GM12878 (cell line): ENCODE data around the gene SLC47A2. TPM values are rescaled to one million over a fixed set of nuclear protein-coding genes. Genes with fewer than 3 reads are reported as not detected.

Experiments
- ATAC-seq: fragments of 200-7000 bp; cut with Tn5 transposase; 3 replicates; pipeline ENCODE4 v1.9.1; 2020; ENCODE audit warnings: mild to moderate bottlenecking, moderate library complexity
- BruUV-seq: library from RNA; stranded (reverse); fragments of 400-500 nt; replicated peaks from 2 replicates; lab custom pipeline; 2021; lab: Mats Ljungman, UMichigan
- CTCF ChIA-PET: fragments of 300-600 bp; sonication (Branson Sonifier 250); formaldehyde crosslinking; extraction: SDS; loops from one replicate; lab custom pipeline; 2021; ENCODE audit warnings: inconsistent platforms; lab: Yijun Ruan, JAX
- POLR2A ChIA-PET: fragments of 350-600 bp; formaldehyde crosslinking; extraction: SDS; loops from one replicate; lab custom pipeline; 2021; ENCODE audit warnings: inconsistent platforms; lab: Charles Lee
- RAD21 ChIA-PET: fragments of 300-600 bp; sonication (Branson Sonifier 250); formaldehyde crosslinking; loops from one replicate; lab custom pipeline; 2023; ENCODE audit warnings: antibody characterized with exemption; ENCODE audit not compliant: unreplicated experiment; lab: Charles Lee
- SMC1A ChIA-PET: fragments of 300-600 bp; sonication (Branson Sonifier 250); formaldehyde crosslinking; loops from one replicate; lab custom pipeline; 2023; ENCODE audit not compliant: unreplicated experiment, uncharacterized antibody; lab: Charles Lee
- DNase-seq: peaks from one replicate; pipeline ENCODE4 v3.0.0-alpha.2; 2011; ENCODE audit warnings: low read depth, low spot score
- FAIRE-seq: peaks from 3 replicates; lab custom pipeline; 2011; peaks lifted over from hg19 to GRCh38; lab: Jason Lieb, UNC
- H2AFZ ChIP-seq: 2 replicates; pipeline ENCODE4 v1.6.0; 2011; ENCODE audit warnings: low read depth, low read length, control low read depth; ENCODE audit not compliant: control insufficient read depth
- H3K27ac ChIP-seq: 2 replicates; pipeline ENCODE4 v1.5.1; 2011; ENCODE audit warnings: control low read depth; ENCODE audit not compliant: control insufficient read depth, insufficient read depth
- H3K27me3 ChIP-seq, 2 experiments: replicated peaks in 1 of 2; 2 replicates each; pipeline versions ENCODE4 v1.6.0 to v1.6.1; 2011; ENCODE audit warnings: low read length in 1 of 2; ENCODE audit not compliant: control insufficient read depth in 2 of 2, insufficient read depth in 2 of 2
- H3K36me3 ChIP-seq, 2 experiments: 2 replicates each; pipeline ENCODE4 v1.5.1; 2011; ENCODE audit warnings: low read length in 1 of 2; ENCODE audit not compliant: control insufficient read depth in 2 of 2, insufficient read depth in 2 of 2
- H3K4me1 ChIP-seq: 2 replicates; pipeline ENCODE4 v1.6.1; 2011; ENCODE audit warnings: mild to moderate bottlenecking, low read length, moderate library complexity, mixed read lengths; ENCODE audit not compliant: control insufficient read depth, insufficient read depth
- H3K4me2 ChIP-seq: 2 replicates; pipeline ENCODE4 v1.6.0; 2011; ENCODE audit warnings: control low read depth; ENCODE audit not compliant: control insufficient read depth, insufficient read depth
- H3K4me3 ChIP-seq: fragments of 200-600 bp; sonication (generic); 2 replicates; pipeline ENCODE4 v1.5.1; 2016
- H3K79me2 ChIP-seq: 2 replicates; pipeline ENCODE4 v1.6.0; 2011; ENCODE audit warnings: low read length; ENCODE audit not compliant: control insufficient read depth, insufficient read depth
- H3K9ac ChIP-seq: 2 replicates; pipeline ENCODE4 v1.8.0; 2011; ENCODE audit warnings: low read length, control low read depth, mixed read lengths; ENCODE audit not compliant: control insufficient read depth, insufficient read depth
- H3K9me3 ChIP-seq: replicated peaks from 3 replicates; pipeline ENCODE4 v1.5.1; 2011; ENCODE audit warnings: mild to moderate bottlenecking, low read length; ENCODE audit not compliant: control insufficient read depth, insufficient read depth
- H4K20me1 ChIP-seq: 2 replicates; pipeline ENCODE4 v1.6.0; 2011; ENCODE audit not compliant: control insufficient read depth, insufficient read depth
- ATF2 ChIP-seq: IDR thresholded peaks from 2 replicates; pipeline ENCODE4 v1.6.1; 2012; ENCODE audit warnings: low read length, inconsistent platforms
- CBFB ChIP-seq: IDR thresholded peaks from 2 replicates; pipeline ENCODE4 v1.6.1; 2016; ENCODE audit warnings: antibody characterized with exemption, low read depth
- E2F4 ChIP-seq: IDR thresholded peaks from 2 replicates; pipeline ENCODE4 v1.6.1; 2012; ENCODE audit warnings: low read depth, low read length, improper control_type of control experiment
- HDAC2 ChIP-seq: fragments of 200-600 bp; sonication (generic); IDR thresholded peaks from 2 replicates; pipeline ENCODE4 v1.6.1; 2017
- IKZF2 ChIP-seq, 2 experiments: fragments of 450-650 bp; IDR thresholded peaks; 2 replicates each; pipeline ENCODE4 v1.6.1; 2017; ENCODE audit warnings: mild to moderate bottlenecking in 2 of 2, moderate library complexity in 2 of 2
- KDM1A ChIP-seq: fragments of 200-600 bp; sonication (generic); IDR thresholded peaks from 2 replicates; pipeline ENCODE4 v1.6.1; 2016; ENCODE audit warnings: borderline replicate concordance
- POU2F2 ChIP-seq: IDR thresholded peaks from 3 replicates; pipeline ENCODE4 v1.6.1; 2011; ENCODE audit warnings: low read depth, mild to moderate bottlenecking, low read length, borderline replicate concordance
- SIX5 ChIP-seq: IDR thresholded peaks from 2 replicates; pipeline ENCODE4 v1.6.1; 2011; ENCODE audit warnings: mild to moderate bottlenecking, low read depth, low read length, moderate library complexity; ENCODE audit not compliant: severe bottlenecking
- SRF ChIP-seq, 2 experiments: IDR thresholded peaks; 2 replicates each; pipeline ENCODE4 v1.6.1; 2011; ENCODE audit warnings: low read depth in 2 of 2, low read length in 2 of 2, mild to moderate bottlenecking in 1 of 2, moderate library complexity in 1 of 2
- SUZ12 ChIP-seq: fragments of 200-600 bp; sonication (generic); IDR thresholded peaks from one replicate; pipeline ENCODE4 v1.6.1; 2018; ENCODE audit warnings: antibody characterized with exemption, mild to moderate bottlenecking; ENCODE audit not compliant: unreplicated experiment
- TCF3 ChIP-seq: IDR thresholded peaks from 2 replicates; pipeline ENCODE4 v1.6.1; 2012; ENCODE audit warnings: low read depth, mild to moderate bottlenecking, low read length, borderline replicate concordance; ENCODE audit not compliant: insufficient read depth
- ZNF274 ChIP-seq: IDR thresholded peaks from one replicate; pipeline ENCODE4 v1.8.0; 2011; ENCODE audit not compliant: insufficient read length, insufficient read depth
- ZNF687 ChIP-seq: fragments of 450-650 bp; IDR thresholded peaks from 2 replicates; pipeline ENCODE4 v1.6.1; 2017; ENCODE audit warnings: mild to moderate bottlenecking, moderate library complexity
- WGBS: methylation state at CpG from one replicate; pipeline ENCODE4 v1.1.6; 2016; ENCODE audit warnings: low lambda C conversion rate; ENCODE audit not compliant: insufficient replicate concordance, insufficient coverage; ENCODE audit errors: missing lambda C conversion rate; 5-methylcytosine and 5-hydroxymethylcytosine counted together
- in situ Hi-C: fragments of 300-500 bp; cut with MboI; formaldehyde crosslinking; loops from 9 replicates; pipeline ENCODE4 v1.14.3; 2018; ENCODE audit warnings: mixed read lengths
- intact Hi-C: fragments of 100-400 bp; cut with micrococcal nuclease; formaldehyde crosslinking; loops from one replicate; pipeline ENCODE4 v1.14.2; 2022; ENCODE audit not compliant: unreplicated experiment
- polyA plus RNA-seq, 11 experiments: library from polyadenylated mRNA; depleted of rRNA in 4 of 11; unstranded in 6 of 11; stranded (reverse) in 5 of 11; fragments of >200 nt; fragmentation: Nextera tagmentation in 4 of 11; fragmentation: Illumina TruSeq in 1 of 11; extraction: Ambion mirVana in 4 of 11; extraction: Trizol in 1 of 11; gene quantifications; 1 replicate in 1 of 11; 2 replicates in 10 of 11; pipeline versions ENCODE4 v1.2.1 to v1.2.3, GENCODE V29; 2011 to 2016; ENCODE audit warnings: inconsistent platforms in 2 of 11, missing spikeins in 2 of 11, low read depth in 1 of 11
- total RNA-seq, 4 experiments: library from RNA; depleted of rRNA in 3 of 4; stranded (reverse); fragments of >200 nt in 3 of 4; fragmentation: Illumina TruSeq in 1 of 4; extraction: Trizol in 1 of 4; gene quantifications; 2 replicates each; pipeline versions ENCODE4 v1.2.1 to v1.2.3, GENCODE V29; 2013 to 2021
- TF ChIP-seq, protein P1 (sequence below): fragments of 450-650 bp; IDR thresholded peaks from 2 replicates; pipeline ENCODE4 v1.6.1; 2017; ENCODE audit warnings: mild to moderate bottlenecking, low read depth, inconsistent platforms; ENCODE audit not compliant: poor library complexity, severe bottlenecking

The SLC47A2 gene
- total and polyA plus RNA-seq, 10 of the 15 experiments (the other 5 are each of a cell fraction or from before 2014, with no cell fraction given), result not detected

DNA sequence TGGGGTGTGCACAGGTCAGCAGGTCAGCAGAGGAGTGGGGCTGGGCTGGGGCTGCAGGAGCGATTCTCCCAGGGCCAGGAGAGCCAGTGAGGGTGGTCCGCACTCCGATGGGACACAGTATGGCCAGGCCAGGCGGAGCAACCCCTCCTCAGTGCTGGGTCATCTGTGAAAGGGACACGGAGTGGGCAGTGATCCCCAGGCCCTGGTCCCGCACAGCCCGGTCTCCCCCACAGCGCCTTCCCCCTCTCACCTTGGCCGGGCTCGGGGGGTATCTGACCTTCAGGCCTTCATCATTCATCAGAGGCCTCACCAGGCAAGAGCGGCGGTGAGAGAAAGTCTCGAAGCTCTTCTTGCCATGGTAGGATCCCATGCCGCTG lies 21.7 kb upstream of the SLC47A2 start (continued):
- no peak for TF ChIP-seq ZNF687

DNA sequence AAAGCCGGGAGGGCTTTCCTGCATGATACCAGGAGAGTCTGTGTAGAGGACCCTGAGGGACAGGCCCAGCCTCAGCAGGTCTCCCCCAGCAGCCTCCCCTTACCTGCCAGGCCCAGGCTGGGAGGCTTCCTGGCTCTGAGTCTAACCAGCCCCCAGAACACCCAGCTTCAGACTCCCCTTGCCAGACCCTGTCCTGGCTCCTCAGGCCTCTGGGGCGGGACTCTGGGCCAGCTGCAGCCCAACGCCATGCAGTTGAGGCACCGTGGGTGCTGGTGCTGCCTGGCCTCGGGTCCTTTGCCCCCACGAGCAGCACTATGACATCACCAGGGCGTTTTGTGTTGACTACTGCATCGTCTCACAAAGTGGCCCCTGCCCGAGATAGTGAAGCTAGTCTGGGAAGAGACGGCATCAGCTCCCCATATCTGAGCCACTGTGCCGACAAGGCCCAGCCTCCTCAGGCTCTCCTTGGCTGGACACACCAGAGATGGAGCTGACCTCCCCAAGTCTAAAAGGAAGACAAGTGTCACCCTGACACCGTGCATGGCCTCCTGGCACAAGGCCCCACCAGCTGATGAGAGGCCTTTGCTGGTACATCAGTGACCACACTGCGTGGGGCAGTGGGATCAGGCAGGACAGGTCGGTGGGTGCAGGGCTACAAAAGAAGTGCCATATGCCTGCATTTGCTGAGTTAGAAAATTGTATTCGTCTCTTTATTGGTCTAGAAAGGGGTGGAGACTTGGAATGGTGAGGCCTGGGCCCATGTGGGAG lies 21.1 kb upstream of the SLC47A2 start:
- no peak overlapping the region for H3K27ac ChIP-seq
- 31% methylated on average over 15 of the region's 15 CpGs for WGBS
- SMC1A ChIA-PET, result no interaction called here
- intact Hi-C loops (no loop called here), in situ Hi-C loops (no loop called here)
- no peaks in the 10 kb centered on the region for H4K20me1 ChIP-seq
- no peaks in the 10 kb centered on the region for H3K4me1 ChIP-seq
- ATAC-seq, result no peak
- no TSS peak for BruUV-seq
- no peak for FAIRE-seq
- H3K27me3 ChIP-seq, result no peaks in the 10 kb centered on the region
- H2AFZ ChIP-seq, result no peak overlapping the region
- no peak for DNase-seq
- RAD21 ChIA-PET, result no interaction called here
- POLR2A ChIA-PET, result no interaction called here
- H3K9me3 ChIP-seq, result no peaks in the 10 kb centered on the region
- H3K36me3 ChIP-seq, result no peaks in the 10 kb centered on the region
- no peaks in the 10 kb centered on the region for H3K79me2 ChIP-seq
- H3K4me3 ChIP-seq, result no peak overlapping the region
- CTCF ChIA-PET, result no interaction called here
- H3K4me2 ChIP-seq, result no peak overlapping the region
- H3K9ac ChIP-seq, result no peak overlapping the region
- TF ChIP-seq E2F4, result no peak
- no peak for TF ChIP-seq CBFB
- TF ChIP-seq SUZ12, result no peak
- TF ChIP-seq ATF2, result no peak
- no peak for TF ChIP-seq SIX5
- TF ChIP-seq TCF3, result no peak
- TF ChIP-seq KDM1A, result no peak
- TF ChIP-seq SRF (IDR thresholded peaks at IDR 0.05; ENCODE audit: low read depth in 2 of 2, low read length in 2 of 2), result no peak
- TF ChIP-seq HDAC2, result no peak
- TF ChIP-seq POU2F2, result no peak
- TF ChIP-seq, protein P1, sequence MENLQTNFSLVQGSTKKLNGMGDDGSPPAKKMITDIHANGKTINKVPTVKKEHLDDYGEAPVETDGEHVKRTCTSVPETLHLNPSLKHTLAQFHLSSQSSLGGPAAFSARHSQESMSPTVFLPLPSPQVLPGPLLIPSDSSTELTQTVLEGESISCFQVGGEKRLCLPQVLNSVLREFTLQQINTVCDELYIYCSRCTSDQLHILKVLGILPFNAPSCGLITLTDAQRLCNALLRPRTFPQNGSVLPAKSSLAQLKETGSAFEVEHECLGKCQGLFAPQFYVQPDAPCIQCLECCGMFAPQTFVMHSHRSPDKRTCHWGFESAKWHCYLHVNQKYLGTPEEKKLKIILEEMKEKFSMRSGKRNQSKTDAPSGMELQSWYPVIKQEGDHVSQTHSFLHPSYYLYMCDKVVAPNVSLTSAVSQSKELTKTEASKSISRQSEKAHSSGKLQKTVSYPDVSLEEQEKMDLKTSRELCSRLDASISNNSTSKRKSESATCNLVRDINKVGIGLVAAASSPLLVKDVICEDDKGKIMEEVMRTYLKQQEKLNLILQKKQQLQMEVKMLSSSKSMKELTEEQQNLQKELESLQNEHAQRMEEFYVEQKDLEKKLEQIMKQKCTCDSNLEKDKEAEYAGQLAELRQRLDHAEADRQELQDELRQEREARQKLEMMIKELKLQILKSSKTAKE, result no peak
- no peak for TF ChIP-seq IKZF2 (IDR thresholded peaks at IDR 0.05)
- no peak for TF ChIP-seq ZNF274
